Adrenal gland (tissue), 12 donors: ENCODE results near the gene SPIRE1. TPM values are rescaled to one million over a fixed set of nuclear protein-coding genes. Genes with fewer than 3 reads are reported as not detected.

ENCODE experiments used
- DNase-seq, 7 donors: peaks; one replicate each; pipeline ENCODE4 v3.0.0-alpha.2; 2019 to 2020
- H3K27ac ChIP-seq, 5 donors: fragments of 200-600 bp; sonication (generic) in 4 of 5; 1 replicate in 3 of 5; 2 replicates in 2 of 5; pipeline versions ENCODE4 v1.5.1 to v1.8.0; 2016 to 2020; ENCODE audit warnings: mild to moderate bottlenecking in 1 of 5
- H3K27me3 ChIP-seq: fragments of 200-600 bp; 2 replicates; pipeline ENCODE4 v1.8.0; 2021
- H3K36me3 ChIP-seq, 2 donors: fragments of 200-600 bp; replicated peaks in 1 of 2; 1 replicate in 1 of 2; 2 replicates in 1 of 2; pipeline versions ENCODE4 v1.5.1 to v1.8.0; 2018 to 2022
- H3K4me1 ChIP-seq, 2 donors: fragments of 200-600 bp; replicated peaks in 1 of 2; 1 replicate in 1 of 2; 2 replicates in 1 of 2; pipeline versions ENCODE4 v1.5.1 to v1.8.0; 2018 to 2021
- H3K4me3 ChIP-seq, 4 donors: fragments of 200-600 bp; sonication (generic) in 3 of 4; one replicate each; pipeline ENCODE4 v1.5.1; 2016 to 2018
- H3K9me3 ChIP-seq, 3 donors: fragments of 200-600 bp; sonication (generic) in 1 of 3; replicated peaks in 1 of 3; 1 replicate in 2 of 3; 2 replicates in 1 of 3; pipeline versions ENCODE4 v1.5.1 to v1.8.0; 2016 to 2021
- CTCF ChIP-seq, 6 experiments: fragments of 450-650 bp in 4 of 6; fragments of 200-600 bp in 2 of 6; sonication (generic) in 1 of 6; IDR thresholded peaks; 1 replicate in 5 of 6; 2 replicates in 1 of 6; pipeline versions ENCODE4 v1.5.1 to v1.8.0; 2016 to 2021; ENCODE audit warnings: antibody characterized with exemption in 6 of 6, mild to moderate bottlenecking in 2 of 6, moderate library complexity in 1 of 6
- POLR2A ChIP-seq, 2 donors: fragments of 450-650 bp; IDR thresholded peaks; one replicate each; pipeline ENCODE4 v1.6.1; 2017; ENCODE audit warnings: antibody characterized with exemption in 2 of 2, mild to moderate bottlenecking in 2 of 2, moderate library complexity in 1 of 2
- WGBS, 4 donors: extraction: QIAGEN DNeasy Blood & Tissue Kit in 2 of 4; methylation state at CpG; one replicate each; pipeline versions ENCODE4 v1.1.5 to v1.1.7; 2013 to 2017; 5-methylcytosine and 5-hydroxymethylcytosine counted together
- intact Hi-C, 2 donors: fragments of 100-400 bp; cut with DNase I; formaldehyde crosslinking; loops; one replicate each; pipeline versions ENCODE4 v1.14.1 to v1.15.0; 2022 to 2023
- polyA plus RNA-seq, 3 donors: library from polyadenylated mRNA; stranded (reverse); fragments of 200-250 nt in 2 of 3; fragments of 350-450 nt in 1 of 3; fragmentation: Illumina TruSeq in 1 of 3; extraction: RNeasy Lipid Tissue Mini Kit (QIAGEN cat#74804) in 1 of 3; gene quantifications; one replicate each; pipeline ENCODE4 v1.2.3, GENCODE V29; 2013 to 2014
- total RNA-seq, 9 donors: library from RNA; depleted of rRNA in 4 of 9; stranded (reverse); fragments of >200 nt in 4 of 9; fragments of 120-200 nt in 1 of 9; fragmentation: NEBNext Ultra II Directional in 1 of 9; extraction: Animal tissue kit (Norgen Biotek cat#: 25700) in 1 of 9; gene quantifications; one replicate each; pipeline versions ENCODE4 v1.1.0 to v1.2.4, GENCODE V29; 2013 to 2023
- donor health status: healthy with polysubstance abuse.
- donor health status: Bipolar disorder and iron deficiency.
- donor health status: DM: yes; HTN: yes; CAD: no.
- donor health status: DM: no; HTN: no; CAD: no.
- donor health status: DM: no; HTN: no; CAD: no.
- donor health status: DM: yes; HTN: yes; CAD: no.

Gene SPIRE1
- total and polyA plus RNA-seq, 12 donors: 11.7 to 74.0 (median 45.6) TPM

GRCh38 chr18:12460874-12461273, 197.0 kb downstream of the SPIRE1 start:
- Histone ChIP-seq H3K27me3 (no peaks in the 10 kb centered on the region), H3K4me3 (no peak overlapping the region), H3K9me3 (no peaks in the 10 kb centered on the region), H3K27ac (peak overlapping the region in 3 of 5 donors; percentile 1 to 82 (median 39)), H3K36me3 (peaks cover 0 to 28% of the 10 kb centered on the region in 2 donors), H3K4me1 (peaks cover 3 to 35% of the 10 kb centered on the region in 2 donors)
- intact Hi-C loops: no loop called here
- DNase-seq: peak; percentile 33 to 77 (median 62)
- 24 to 29% (median 27%) methylated on average over 5 of the region's 5 CpGs for whole genome bisulfite sequencing, 4 donors
- TF ChIP-seq POLR2A (IDR thresholded peaks at IDR 0.05) (peak in 1 of 2 donors; percentile 27), CTCF (IDR thresholded peaks at IDR 0.05) (no peak)

- peak in 3 of 7 donors; percentile 41 to 50 (median 48) for DNase-seq
- H3K27me3 ChIP-seq: no peaks in the 10 kb centered on the region
- no peaks in the 10 kb centered on the region for H3K9me3 ChIP-seq
- H3K36me3 ChIP-seq: peaks cover 0 to 19% of the 10 kb centered on the region in 2 donors
- peak overlapping the region in 2 of 5 donors; percentile 39 to 56 for H3K27ac ChIP-seq
- 39 to 53% (median 45%) methylated on average over 7 of the region's 7 CpGs for WGBS, 4 donors
- TF ChIP-seq CTCF (IDR thresholded peaks at IDR 0.05) (no peak), POLR2A (IDR thresholded peaks at IDR 0.05) (no peak)
- intact Hi-C loops: no loop called here
- H3K4me1 ChIP-seq: peaks cover 3 to 35% of the 10 kb centered on the region in 2 donors
- H3K4me3 ChIP-seq: no peak overlapping the region
Measured at GRCh38 chr18:12458771-12459170, 199.1 kb downstream of the SPIRE1 start.

- H3K27me3 ChIP-seq: no peaks in the 10 kb centered on the region
- no peak overlapping the region for H3K4me3 ChIP-seq
- TF ChIP-seq POLR2A (IDR thresholded peaks at IDR 0.05) (no peak), CTCF (IDR thresholded peaks at IDR 0.05) (no peak)
- H3K27ac ChIP-seq: no peak overlapping the region
- intact Hi-C loops: no loop called here
- H3K9me3 ChIP-seq: no peaks in the 10 kb centered on the region
- DNase-seq: no peak
- peaks cover 3 to 28% of the 10 kb centered on the region in 2 donors for H3K4me1 ChIP-seq
- H3K36me3 ChIP-seq: peaks cover 0 to 3% of the 10 kb centered on the region in 2 donors
- 92 to 97% (median 97%) methylated on average over 3 of the region's 3 CpGs for WGBS, 4 donors
Measured at GRCh38 chr18:12456441-12456840, 201.5 kb downstream of the SPIRE1 start.

- DNase-seq: peak in 1 of 7 donors; percentile 58
- no peak for TF ChIP-seq CTCF (IDR thresholded peaks at IDR 0.05)
- no peak for TF ChIP-seq POLR2A (IDR thresholded peaks at IDR 0.05)
- Histone ChIP-seq H3K4me1 (peaks cover 0 to 18% of the 10 kb centered on the region in 2 donors), H3K27me3 (no peaks in the 10 kb centered on the region), H3K36me3 (peaks cover 0 to 3% of the 10 kb centered on the region in 2 donors), H3K27ac (no peak overlapping the region), H3K9me3 (no peaks in the 10 kb centered on the region), H3K4me3 (no peak overlapping the region)
- whole genome bisulfite sequencing, 4 donors: 76 to 89% (median 82%) methylated on average over 7 of the region's 7 CpGs
- intact Hi-C loops: no loop called here
Measured at GRCh38 chr18:12455496-12455895, 202.4 kb downstream of the SPIRE1 start.
